ENCODE measurements around the gene AK8.

DNA sequence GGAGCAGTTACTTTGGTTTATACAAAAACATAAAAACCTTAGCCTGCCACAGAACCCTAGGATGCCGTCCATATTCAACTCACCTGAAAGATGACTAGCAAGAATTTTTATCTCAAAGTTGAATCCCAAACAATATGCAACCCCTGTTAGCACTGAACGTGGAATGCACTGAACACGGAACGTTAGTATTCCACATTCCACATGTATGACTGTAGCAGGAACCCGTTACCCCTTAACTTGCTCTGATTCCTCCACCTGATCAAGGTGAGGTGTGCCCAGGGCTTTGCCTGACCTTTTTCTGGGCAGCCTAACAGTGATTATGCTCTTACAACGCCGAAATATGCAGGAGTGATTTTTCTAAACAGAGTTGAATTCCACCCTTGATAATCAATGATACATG is 43.7 kb downstream of the AK8 start:
- TF ChIP-seq, protein P1, sequence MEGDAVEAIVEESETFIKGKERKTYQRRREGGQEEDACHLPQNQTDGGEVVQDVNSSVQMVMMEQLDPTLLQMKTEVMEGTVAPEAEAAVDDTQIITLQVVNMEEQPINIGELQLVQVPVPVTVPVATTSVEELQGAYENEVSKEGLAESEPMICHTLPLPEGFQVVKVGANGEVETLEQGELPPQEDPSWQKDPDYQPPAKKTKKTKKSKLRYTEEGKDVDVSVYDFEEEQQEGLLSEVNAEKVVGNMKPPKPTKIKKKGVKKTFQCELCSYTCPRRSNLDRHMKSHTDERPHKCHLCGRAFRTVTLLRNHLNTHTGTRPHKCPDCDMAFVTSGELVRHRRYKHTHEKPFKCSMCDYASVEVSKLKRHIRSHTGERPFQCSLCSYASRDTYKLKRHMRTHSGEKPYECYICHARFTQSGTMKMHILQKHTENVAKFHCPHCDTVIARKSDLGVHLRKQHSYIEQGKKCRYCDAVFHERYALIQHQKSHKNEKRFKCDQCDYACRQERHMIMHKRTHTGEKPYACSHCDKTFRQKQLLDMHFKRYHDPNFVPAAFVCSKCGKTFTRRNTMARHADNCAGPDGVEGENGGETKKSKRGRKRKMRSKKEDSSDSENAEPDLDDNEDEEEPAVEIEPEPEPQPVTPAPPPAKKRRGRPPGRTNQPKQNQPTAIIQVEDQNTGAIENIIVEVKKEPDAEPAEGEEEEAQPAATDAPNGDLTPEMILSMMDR (IDR thresholded peaks at IDR 0.05 in 2 of 3, conservative IDR thresholded peaks at IDR 0.05 in 1 of 3; ENCODE audit: borderline replicate concordance in 1 of 3, insufficient read depth in 1 of 3, low read depth in 2 of 3, low read length in 2 of 3), result no peak
- TF ChIP-seq EZH2 (IDR thresholded peaks at IDR 0.05) (no peak), POLR2A (IDR thresholded peaks at IDR 0.05; ENCODE audit: borderline replicate concordance, extremely low read depth, insufficient read depth, insufficient read length) (no peak), CEBPB (IDR thresholded peaks at IDR 0.05; ENCODE audit: low read depth) (no peak), RAD21 (IDR thresholded peaks at IDR 0.05; ENCODE audit: low read depth) (no peak), EZH2phosphoT487 (IDR thresholded peaks at IDR 0.05; ENCODE audit: borderline replicate concordance) (no peak), TCF7L2 (IDR thresholded peaks at IDR 0.05; ENCODE audit: borderline replicate concordance, extremely low read depth, insufficient read depth, insufficient read length) (no peak), POLR2AphosphoS5 (IDR thresholded peaks at IDR 0.05; ENCODE audit: low read depth, low read length) (no peak), YY1 (IDR thresholded peaks at IDR 0.05; ENCODE audit: extremely low read depth, insufficient replicate concordance, low read depth, low read length) (no peak), ZFX (IDR thresholded peaks at IDR 0.05) (no peak)
- TF ChIP-seq, protein P2, sequence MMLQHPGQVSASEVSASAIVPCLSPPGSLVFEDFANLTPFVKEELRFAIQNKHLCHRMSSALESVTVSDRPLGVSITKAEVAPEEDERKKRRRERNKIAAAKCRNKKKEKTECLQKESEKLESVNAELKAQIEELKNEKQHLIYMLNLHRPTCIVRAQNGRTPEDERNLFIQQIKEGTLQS (IDR thresholded peaks at IDR 0.05), result no peak
- TF ChIP-seq, protein P3, sequence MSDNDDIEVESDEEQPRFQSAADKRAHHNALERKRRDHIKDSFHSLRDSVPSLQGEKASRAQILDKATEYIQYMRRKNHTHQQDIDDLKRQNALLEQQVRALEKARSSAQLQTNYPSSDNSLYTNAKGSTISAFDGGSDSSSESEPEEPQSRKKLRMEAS (IDR thresholded peaks at IDR 0.05), result no peak
